NT2/D1 (cell line): ENCODE data around the gene C5orf24.

Experiments used
- SUZ12 ChIP-seq: IDR thresholded peaks from 2 replicates; pipeline ENCODE4 v1.6.1; 2011; ENCODE audit not compliant: insufficient read length, insufficient read depth; ENCODE audit errors: extremely low read depth
- YY1 ChIP-seq: IDR thresholded peaks from 2 replicates; pipeline ENCODE4 v1.6.1; 2011; ENCODE audit not compliant: insufficient read length, insufficient read depth
- ZNF274 ChIP-seq: IDR thresholded peaks from 2 replicates; pipeline ENCODE4 v1.6.1; 2011; ENCODE audit warnings: mild to moderate bottlenecking, low read depth, low read length

DNA sequence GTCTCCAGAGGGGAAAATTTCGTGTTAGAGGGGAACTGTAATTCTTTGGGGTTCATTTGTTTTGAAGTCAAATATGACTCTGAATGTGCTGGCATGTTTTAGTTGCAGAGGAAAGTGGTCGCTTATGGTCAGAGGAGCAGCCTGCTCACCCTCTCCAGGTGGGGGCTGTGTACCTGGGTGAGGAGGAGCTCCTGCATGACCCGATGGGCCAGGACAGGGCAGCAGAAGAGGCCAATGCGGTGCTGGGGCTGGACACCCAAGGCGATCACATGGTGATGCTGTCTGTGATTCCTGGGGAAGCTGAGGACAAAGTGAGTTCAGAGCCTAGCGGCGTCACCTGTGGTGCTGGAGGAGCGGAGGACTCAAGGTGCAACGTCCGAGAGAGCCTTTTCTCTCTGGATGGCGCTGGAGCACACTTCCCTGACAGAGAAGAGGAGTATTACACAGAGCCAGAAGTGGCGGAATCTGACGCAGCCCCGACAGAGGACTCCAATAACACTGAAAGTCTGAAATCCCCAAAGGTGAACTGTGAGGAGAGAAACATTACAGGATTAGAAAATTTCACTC lies 41.9 kb downstream of the C5orf24 start:
- no peak for TF ChIP-seq YY1
- TF ChIP-seq ZNF274 = no peak
- TF ChIP-seq SUZ12 = no peak
